OCI-LY7 (cell line): Measurements from ENCODE around the gene TAS2R43. TPM values are rescaled to one million over a fixed set of nuclear protein-coding genes. Genes with fewer than 3 reads are reported as not detected.
"Not testable (repeated sequence)": the region's sequence is repeated elsewhere in the genome, so short reads cannot be mapped to it uniquely, and the experiment has no call there.

ENCODE experiments used
- BruUV-seq: library from RNA; stranded (reverse); fragments of 400-500 nt; replicated peaks from 2 replicates; lab custom pipeline; 2021; lab: Mats Ljungman, UMichigan
- CTCF ChIA-PET: fragments of 300-600 bp; sonication (Branson Sonifier 250); formaldehyde crosslinking; loops from one replicate; lab custom pipeline; 2022; ENCODE audit warnings: antibody characterized with exemption; ENCODE audit not compliant: unreplicated experiment; lab: Charles Lee
- POLR2A ChIA-PET: fragments of 300-600 bp; sonication (Branson Sonifier 250); formaldehyde crosslinking; loops from one replicate; lab custom pipeline; 2022; ENCODE audit warnings: antibody characterized with exemption; lab: Charles Lee
- DNase-seq: peaks from one replicate; pipeline ENCODE4 v3.0.0-alpha.2; 2015; ENCODE audit warnings: low spot score
- H2AFZ ChIP-seq: fragments of 200-600 bp; sonication (generic), shearing (Covaris generic); 2 replicates; pipeline ENCODE4 v1.6.1; 2014; ENCODE audit warnings: mild to moderate bottlenecking, antibody characterized with exemption, low read length, moderate library complexity
- H3K27ac ChIP-seq: fragments of 200-600 bp; sonication (generic); 2 replicates; pipeline ENCODE4 v1.5.1; 2014; ENCODE audit warnings: mixed run types, low read depth, mild to moderate bottlenecking, moderate library complexity, low read length, inconsistent platforms; ENCODE audit not compliant: poor library complexity, severe bottlenecking
- H3K36me3 ChIP-seq: fragments of 200-600 bp; sonication (generic); 2 replicates; pipeline ENCODE4 v1.6.1; 2014; ENCODE audit warnings: mild to moderate bottlenecking, antibody characterized with exemption, low read length, moderate library complexity, mixed read lengths; ENCODE audit not compliant: insufficient read depth
- H3K4me1 ChIP-seq: fragments of 200-600 bp; sonication (generic); 2 replicates; pipeline ENCODE4 v1.5.1; 2014; ENCODE audit warnings: mild to moderate bottlenecking, low read length; ENCODE audit not compliant: insufficient read depth, poor library complexity, severe bottlenecking
- H3K4me2 ChIP-seq: fragments of 200-600 bp; sonication (generic); 2 replicates; pipeline ENCODE4 v1.6.1; 2014; ENCODE audit warnings: mild to moderate bottlenecking, low read length
- H3K4me3 ChIP-seq: fragments of 200-600 bp; sonication (generic); 2 replicates; pipeline ENCODE4 v1.5.1; 2014; ENCODE audit warnings: mild to moderate bottlenecking, low read depth, low read length; ENCODE audit not compliant: poor library complexity, severe bottlenecking
- H3K79me2 ChIP-seq: fragments of 200-600 bp; sonication (generic); 2 replicates; pipeline ENCODE4 v1.6.1; 2016; ENCODE audit warnings: low read depth, mild to moderate bottlenecking, low read length, moderate library complexity, mixed read lengths; ENCODE audit not compliant: insufficient read depth
- H3K9me2 ChIP-seq: fragments of 200-600 bp; sonication (generic); 2 replicates; pipeline ENCODE4 v1.6.1; 2016; ENCODE audit warnings: mild to moderate bottlenecking, low read length, mixed read lengths; ENCODE audit not compliant: insufficient read depth
- H3K9me3 ChIP-seq: fragments of 200-600 bp; sonication (generic); 2 replicates; pipeline ENCODE4 v1.6.1; 2014; ENCODE audit warnings: mild to moderate bottlenecking, mixed run types, low read length, mixed read lengths
- H4K20me1 ChIP-seq: fragments of 200-600 bp; sonication (generic); 2 replicates; pipeline ENCODE4 v1.6.1; 2014; ENCODE audit warnings: mild to moderate bottlenecking, antibody characterized with exemption, low read length, moderate library complexity, mixed read lengths; ENCODE audit not compliant: insufficient read depth
- CTCF ChIP-seq: fragments of 200-600 bp; sonication (generic); conservative IDR thresholded peaks from 2 replicates; pipeline ENCODE4 v1.5.1; 2014; ENCODE audit warnings: mild to moderate bottlenecking, antibody characterized with exemption, low read length, moderate library complexity, mixed read lengths
- EZH2phosphoT487 ChIP-seq: fragments of 200-600 bp; sonication (generic); IDR thresholded peaks from 2 replicates; pipeline ENCODE4 v1.6.1; 2018; ENCODE audit warnings: low read depth, borderline replicate concordance, mild to moderate bottlenecking, mixed run types, antibody characterized with exemption, low read length, moderate library complexity, mixed read lengths
- intact Hi-C: fragments of 100-400 bp; cut with micrococcal nuclease; formaldehyde crosslinking; loops from one replicate; pipeline ENCODE4 v1.10.0; 2022; ENCODE audit not compliant: unreplicated experiment
- total RNA-seq, 2 experiments: library from RNA; depleted of rRNA in 1 of 2; stranded (reverse); fragments of >200 nt in 1 of 2; shearing (Covaris generic) in 1 of 2; gene quantifications; 2 replicates each; pipeline ENCODE4 v1.2.3, GENCODE V29; 2014 to 2022

The TAS2R43 gene
- total RNA-seq, 2 experiments from 2014 or later = 3.0 to 4.7 TPM

GRCh38 chr12:11059041-11059440 lies 33.1 kb downstream of the TAS2R43 start:
- Histone ChIP-seq H3K9me2 (no peaks in the 10 kb centered on the region), H3K4me2 (no peak overlapping the region), H3K9me3 (no peaks in the 10 kb centered on the region), H2AFZ (no peak overlapping the region), H4K20me1 (no peaks in the 10 kb centered on the region), H3K79me2 (no peaks in the 10 kb centered on the region), H3K36me3 (no peaks in the 10 kb centered on the region), H3K4me3 (no peak overlapping the region), H3K4me1 (no peaks in the 10 kb centered on the region), H3K27ac (no peak overlapping the region)
- CTCF ChIA-PET = no interaction called here
- POLR2A ChIA-PET = no interaction called here
- no TSS peak for BruUV-seq
- intact Hi-C loops = no loop called here
- TF ChIP-seq CTCF (no peak), EZH2phosphoT487 (no peak)
- DNase-seq = no peak

- Histone ChIP-seq H3K4me2 (no peak overlapping the region), H2AFZ (no peak overlapping the region), H4K20me1 (no peaks in the 10 kb centered on the region), H3K4me3 (no peak overlapping the region), H3K9me3 (0 out of 2 replicates have a peak, but pooled peaks cover 4% of the 10 kb centered on the region), H3K79me2 (no peaks in the 10 kb centered on the region), H3K27ac (no peak overlapping the region), H3K9me2 (no peaks in the 10 kb centered on the region), H3K4me1 (no peaks in the 10 kb centered on the region), H3K36me3 (no peaks in the 10 kb centered on the region)
- intact Hi-C loops = no loop called here
- no peak for TF ChIP-seq EZH2phosphoT487
- TF ChIP-seq CTCF = no peak
- no peak for DNase-seq
- BruUV-seq = no TSS peak
- CTCF ChIA-PET = no interaction called here
- POLR2A ChIA-PET = no interaction called here
These were observed 36.8 kb downstream of the TAS2R43 start for GRCh38 chr12:11055306-11055705.

- H3K4me1 ChIP-seq, H3K27ac ChIP-seq, CTCF ChIA-PET, H3K9me3 ChIP-seq, H3K79me2 ChIP-seq, H3K9me2 ChIP-seq, POLR2A ChIA-PET, intact Hi-C loops, H3K4me2 ChIP-seq, BruUV-seq, H2AFZ ChIP-seq, H4K20me1 ChIP-seq, H3K4me3 ChIP-seq, DNase-seq, H3K36me3 ChIP-seq: not testable (repeated sequence)
These were observed 42.1 kb downstream of the TAS2R43 start for GRCh38 chr12:11049806-11050531.

- H3K9me2 ChIP-seq, H3K4me1 ChIP-seq, H4K20me1 ChIP-seq, POLR2A ChIA-PET, CTCF ChIA-PET, H3K79me2 ChIP-seq, H2AFZ ChIP-seq, H3K9me3 ChIP-seq, H3K36me3 ChIP-seq, intact Hi-C loops, H3K27ac ChIP-seq, BruUV-seq, H3K4me2 ChIP-seq, H3K4me3 ChIP-seq, DNase-seq: not testable (repeated sequence)
These were observed 50.7 kb downstream of the TAS2R43 start for GRCh38 chr12:11041366-11041765.
